K562 (cell line): Measurements from ENCODE around the gene ULBP1. TPM values are rescaled to one million over a fixed set of nuclear protein-coding genes. Genes with fewer than 3 reads are reported as not detected.
A peak's percentile ranks its signal among the peaks of the same experiment; 100 is the strongest.

Source experiments
- ATAC-seq: fragments of 200-7000 bp; cut with Tn5 transposase; 3 replicates; pipeline ENCODE4 v1.9.1; 2020; ENCODE audit warnings: moderate library complexity
- BruUV-seq: library from RNA; stranded (reverse); fragments of 400-500 nt; replicated peaks from 2 replicates; lab custom pipeline; 2021; lab: Mats Ljungman, UMichigan
- CTCF ChIA-PET: fragments of 300-600 bp; formaldehyde crosslinking; extraction: SDS; loops from one replicate; lab custom pipeline; 2021; ENCODE audit warnings: low intra/inter-chr PET ratio; lab: Yijun Ruan, JAX
- POLR2A ChIA-PET: fragments of 300-600, 350-650 bp; sonication (Branson Sonifier 250); formaldehyde crosslinking; extraction: SDS; loops from one replicate; lab custom pipeline; 2021; ENCODE audit warnings: antibody characterized with exemption, inconsistent platforms; lab: Yijun Ruan, JAX
- DNase-seq, 4 experiments: peaks; one replicate each; pipeline versions ENCODE4 v3.0.0 to v3.0.0-alpha.2; 2011 to 2018; ENCODE audit warnings: low spot score in 3 of 4, mixed read lengths in 3 of 4; ENCODE audit errors: extremely low read depth in 1 of 4
- FAIRE-seq: peaks from 2 replicates; lab custom pipeline; 2011; peaks lifted over from hg19 to GRCh38; lab: Jason Lieb, UNC
- H2AFZ ChIP-seq: 2 replicates; pipeline ENCODE4 v1.6.0; 2011; ENCODE audit warnings: low read depth, low read length, control low read depth, inconsistent platforms
- H3K27ac ChIP-seq: fragments of 200-600 bp; 3 replicates; pipeline ENCODE4 v1.8.0; 2011; ENCODE audit warnings: low read depth, mild to moderate bottlenecking, control low read depth, inconsistent platforms, low read length, moderate library complexity, mixed read lengths; ENCODE audit errors: extremely low read depth
- H3K27me3 ChIP-seq, 2 experiments: fragments of 300-600 bp in 1 of 2; 2 replicates in 1 of 2; 3 replicates in 1 of 2; pipeline versions ENCODE4 v1.6.0 to v1.8.0; 2011; ENCODE audit warnings: inconsistent platforms in 2 of 2, low read length in 2 of 2, mild to moderate bottlenecking in 1 of 2, mixed read lengths in 1 of 2, moderate library complexity in 1 of 2; ENCODE audit not compliant: control insufficient read depth in 2 of 2, insufficient read depth in 2 of 2
- H3K36me3 ChIP-seq: fragments of 300-600 bp; 3 replicates; pipeline ENCODE4 v1.8.0; 2011; ENCODE audit warnings: mild to moderate bottlenecking, low read length, inconsistent platforms; ENCODE audit not compliant: control insufficient read depth, insufficient read depth
- H3K4me1 ChIP-seq, 2 experiments: fragments of 200-600 bp in 1 of 2; replicated peaks in 1 of 2; 2 replicates in 1 of 2; 3 replicates in 1 of 2; pipeline versions ENCODE4 v1.5.1 to v1.8.0; 2011; ENCODE audit warnings: inconsistent platforms in 2 of 2, low read length in 2 of 2, mild to moderate bottlenecking in 1 of 2, mixed read lengths in 1 of 2, moderate library complexity in 1 of 2; ENCODE audit not compliant: control insufficient read depth in 2 of 2, insufficient read depth in 2 of 2
- H3K4me2 ChIP-seq: 2 replicates; pipeline ENCODE4 v1.6.1; 2011; ENCODE audit warnings: low read length, control low read depth, inconsistent platforms, mixed read lengths; ENCODE audit not compliant: insufficient read depth
- H3K4me3 ChIP-seq: fragments of 200-600 bp; sonication (generic), shearing (Covaris generic); 2 replicates; pipeline ENCODE4 v1.5.1; 2016; ENCODE audit warnings: control low read depth, inconsistent platforms
- H3K79me2 ChIP-seq: fragments of 200-600 bp; 3 replicates; pipeline ENCODE4 v1.8.0; 2011; ENCODE audit warnings: low read length, inconsistent platforms; ENCODE audit not compliant: control insufficient read depth, insufficient read depth
- H3K9ac ChIP-seq, 2 experiments: 2 replicates each; pipeline versions ENCODE4 v1.6.0 to v1.6.1; 2011; ENCODE audit warnings: low read depth in 2 of 2, low read length in 2 of 2, control low read depth in 1 of 2, inconsistent platforms in 1 of 2, mild to moderate bottlenecking in 1 of 2, mixed read lengths in 1 of 2; ENCODE audit not compliant: insufficient read depth in 1 of 2
- H3K9me1 ChIP-seq: one replicate; pipeline ENCODE4 v1.6.0; 2011; ENCODE audit warnings: inconsistent platforms, mild to moderate bottlenecking, low read length, moderate library complexity; ENCODE audit not compliant: control insufficient read depth, insufficient read depth
- H3K9me3 ChIP-seq: replicated peaks from 2 replicates; pipeline ENCODE4 v1.5.1; 2011; ENCODE audit warnings: low read depth, low read length, inconsistent platforms; ENCODE audit not compliant: control insufficient read depth, insufficient read depth
- H4K20me1 ChIP-seq: replicated peaks from 2 replicates; pipeline ENCODE4 v1.6.1; 2011; ENCODE audit warnings: low read length, inconsistent platforms, mixed read lengths; ENCODE audit not compliant: control insufficient read depth, insufficient read depth
- ARID1B ChIP-seq: fragments of 450-650 bp; IDR thresholded peaks from 2 replicates; pipeline ENCODE4 v1.6.1; 2016; ENCODE audit warnings: antibody characterized with exemption, mild to moderate bottlenecking, inconsistent platforms
- DDX20 ChIP-seq: fragments of 450-650 bp; IDR thresholded peaks from 2 replicates; pipeline ENCODE4 v1.6.1; 2016; ENCODE audit warnings: missing genetic modification characterization, low read depth, mild to moderate bottlenecking, missing compliant biosample characterization, moderate library complexity
- DPF2 ChIP-seq: fragments of 450-650 bp; IDR thresholded peaks from 2 replicates; pipeline ENCODE4 v1.6.1; 2016
- GATAD2B ChIP-seq: fragments of 450-650 bp; IDR thresholded peaks from 2 replicates; pipeline ENCODE4 v1.6.1; 2017; ENCODE audit warnings: mild to moderate bottlenecking, borderline replicate concordance
- HLTF ChIP-seq: fragments of 450-650 bp; IDR thresholded peaks from 2 replicates; pipeline ENCODE4 v1.6.1; 2016
- PRDM10 ChIP-seq: fragments of 450-650 bp; IDR thresholded peaks from 2 replicates; pipeline ENCODE4 v1.6.1; 2018; ENCODE audit not compliant: partially characterized antibody
- RBM39 ChIP-seq: fragments of 200-400 bp; formaldehyde crosslinking; optimal IDR thresholded peaks from 2 replicates; pipeline ENCODE3; 2018; ENCODE audit warnings: low read depth, low read length
- SMARCA4 ChIP-seq: fragments of 450-650 bp; IDR thresholded peaks from 2 replicates; pipeline ENCODE4 v1.6.1; 2016
- SREBF2 ChIP-seq: sonication (generic); formaldehyde crosslinking; IDR thresholded peaks from 2 replicates; pipeline ENCODE4 v1.4.0; 2020; ENCODE audit warnings: mild to moderate bottlenecking, missing genetic modification reagents
- ZNF263 ChIP-seq: sonication (generic); formaldehyde crosslinking; IDR thresholded peaks from 2 replicates; pipeline ENCODE4 v1.8.0; 2022; ENCODE audit warnings: mild to moderate bottlenecking, missing genetic modification reagents, borderline replicate concordance
- ZNF644 ChIP-seq: fragments of 200-800 bp; sonication (Bioruptor generic); IDR thresholded peaks from 2 replicates; pipeline ENCODE4 v1.6.1; 2016; ENCODE audit warnings: low read depth, missing genetic modification characterization, missing compliant biosample characterization
- ZNF778 ChIP-seq: fragments of 450-650 bp; formaldehyde crosslinking; IDR thresholded peaks from 2 replicates; pipeline ENCODE4 v1.4.0; 2020; ENCODE audit warnings: mild to moderate bottlenecking, moderate library complexity
- WGBS: fragments of 100-300 bp; shearing (Covaris generic); methylation state at CpG from one replicate; pipeline ENCODE4 v1.1.6; 2016; ENCODE audit warnings: low coverage, mixed read lengths; ENCODE audit not compliant: insufficient coverage; ENCODE audit errors: missing lambda C conversion rate; 5-methylcytosine and 5-hydroxymethylcytosine counted together
- in situ Hi-C: fragments of 300-500 bp; cut with MboI; formaldehyde crosslinking; loops from 4 replicates; pipeline ENCODE4 v1.15.0; 2018; ENCODE audit warnings: inconsistent platforms, mixed read lengths
- intact Hi-C: fragments of 100-400 bp; cut with micrococcal nuclease; formaldehyde crosslinking; loops from 2 replicates; pipeline ENCODE4 v1.14.2; 2022
- polyA plus RNA-seq, 8 experiments: library from polyadenylated mRNA; depleted of rRNA in 4 of 8; stranded (reverse) in 5 of 8; unstranded in 3 of 8; fragments of >200 nt; fragmentation: Nextera tagmentation in 2 of 8; fragmentation: Illumina TruSeq in 1 of 8; extraction: Ambion mirVana in 2 of 8; extraction: Trizol in 1 of 8; gene quantifications; 2 replicates each; pipeline versions ENCODE4 v1.2.1 to v1.2.3, GENCODE V29; 2011 to 2014; ENCODE audit warnings: inconsistent platforms in 1 of 8, missing spikeins in 1 of 8
- total RNA-seq, 7 experiments: library from RNA; depleted of rRNA in 6 of 7; stranded (reverse); fragments of >200 nt in 6 of 7; fragmentation: Illumina TruSeq in 2 of 7; extraction: Trizol in 2 of 7; gene quantifications; 2 replicates each; pipeline versions ENCODE4 v1.2.1 to v1.2.3, GENCODE V29; 2011 to 2021; ENCODE audit warnings: low replicate concordance in 1 of 7

The ULBP1 gene
- total and polyA plus RNA-seq, 9 of the 15 experiments (the other 6 are each of a cell fraction or from before 2014, with no cell fraction given): 0.33 to 6.0 (median 2.5) TPM

GRCh38 chr6:149939909-149940671 is 23.7 kb upstream of the ULBP1 start (continued):
- TF ChIP-seq PRDM10 (no peak), SMARCA4 (no peak), RBM39 (no peak), ARID1B (no peak), ZNF263 (CRISPR knock-in tag) (peak; percentile 85), ZNF778 (CRISPR knock-in tag) (no peak)

- H3K27ac ChIP-seq: no peak overlapping the region
- H3K9me3 ChIP-seq: no peaks in the 10 kb centered on the region
- in situ Hi-C loops (loop anchor here (10.0 kb wide), 1 partner anchor 464 kb away; no protein-coding TSS in a partner anchor), intact Hi-C loops (no loop called here)
- H2AFZ ChIP-seq: no peak overlapping the region
- WGBS: 48% methylated on average over 6 of the region's 6 CpGs
- no peak overlapping the region for H3K9ac ChIP-seq
- no TSS peak for BruUV-seq
- FAIRE-seq (no peak), ATAC-seq (no peak), DNase-seq (no peak)
- TF ChIP-seq DDX20 (no peak), HLTF (no peak), DPF2 (no peak), ZNF644 (tag) (no peak), GATAD2B (no peak), SREBF2 (CRISPR knock-in tag) (no peak)
- H3K36me3 ChIP-seq: no peaks in the 10 kb centered on the region
- no peak overlapping the region for H3K4me2 ChIP-seq
- ChIA-PET CTCF (no interaction called here), POLR2A (interaction anchor here (0.6 to 0.7 kb wide), 2 partner anchors 22 to 437 kb away, joined by 3 read pairs; no protein-coding TSS in a partner anchor)
- H3K9me1 ChIP-seq: no peaks in the 10 kb centered on the region
- no peaks in the 10 kb centered on the region for H4K20me1 ChIP-seq
- no peak overlapping the region for H3K4me3 ChIP-seq
- peaks cover 14 to 52% of the 10 kb centered on the region in 2 experiments; a peak in 4 of 5 replicates for H3K27me3 ChIP-seq
- H3K79me2 ChIP-seq: no peaks in the 10 kb centered on the region
- H3K4me1 ChIP-seq: peaks cover 0 to 26% of the 10 kb centered on the region in 2 experiments; a peak in 2 of 5 replicates
Observed at GRCh38 chr6:149940672-149940982, 23.1 kb upstream of the ULBP1 start.
